IMR-90 (cell line): Measurements from ENCODE around the gene HYAL1. TPM values are rescaled to one million over a fixed set of nuclear protein-coding genes. Genes with fewer than 3 reads are reported as not detected.
"Not testable (repeated sequence)": the region's sequence is repeated elsewhere in the genome, so short reads cannot be mapped to it uniquely, and the experiment has no call there.

Source experiments
- ATAC-seq: fragments of 200-7000 bp; cut with Tn5 transposase; 2 replicates; pipeline ENCODE4 v1.9.1; 2020; ENCODE audit warnings: low read depth, mild to moderate bottlenecking, moderate library complexity
- BruUV-seq: library from RNA; stranded (reverse); fragments of 400-500 nt; replicated peaks from 2 replicates; lab custom pipeline; 2021; lab: Mats Ljungman, UMichigan
- CTCF ChIA-PET: fragments of 300-600 bp; formaldehyde crosslinking; extraction: SDS; loops from one replicate; lab custom pipeline; 2021; ENCODE audit warnings: antibody characterized with exemption; lab: Yijun Ruan, JAX
- POLR2A ChIA-PET: fragments of 300-600 bp; sonication (Branson Sonifier 250); formaldehyde crosslinking; loops from one replicate; lab custom pipeline; 2022; ENCODE audit warnings: antibody characterized with exemption; ENCODE audit not compliant: unreplicated experiment; lab: Charles Lee
- DNase-seq: peaks from one replicate; pipeline ENCODE4 v3.0.0; 2013
- H2AFZ ChIP-seq: replicated peaks from 2 replicates; pipeline ENCODE3; 2013; ENCODE audit warnings: low read length, mild to moderate bottlenecking; ENCODE audit not compliant: poor library complexity
- H2AK5ac ChIP-seq: 2 replicates; pipeline ENCODE4 v1.6.1; 2013; ENCODE audit warnings: low read depth, low read length, inconsistent platforms
- H2AK9ac ChIP-seq: replicated peaks from 2 replicates; pipeline ENCODE3; 2013; ENCODE audit warnings: mild to moderate bottlenecking, low read depth, low read length, moderate library complexity; ENCODE audit not compliant: poor library complexity
- H2BK120ac ChIP-seq: 2 replicates; pipeline ENCODE4 v1.6.1; 2013; ENCODE audit warnings: low read depth, low read length, inconsistent platforms
- H2BK15ac ChIP-seq: 3 replicates; pipeline ENCODE4 v1.6.1; 2013; ENCODE audit warnings: low read depth, low read length, inconsistent platforms
- H2BK20ac ChIP-seq: 2 replicates; pipeline ENCODE4 v1.6.1; 2013; ENCODE audit warnings: low read depth, mild to moderate bottlenecking, inconsistent platforms, low read length, moderate library complexity
- H2BK5ac ChIP-seq: 2 replicates; pipeline ENCODE4 v1.6.1; 2013; ENCODE audit warnings: mild to moderate bottlenecking, low read depth, low read length, inconsistent platforms; ENCODE audit not compliant: poor library complexity, severe bottlenecking
- H3K14ac ChIP-seq: replicated peaks from 2 replicates; pipeline ENCODE4 v1.6.1; 2013; ENCODE audit warnings: low read depth, low read length, inconsistent platforms
- H3K18ac ChIP-seq: 2 replicates; pipeline ENCODE4 v1.6.1; 2013; ENCODE audit warnings: low read depth, low read length, control low read depth
- H3K23ac ChIP-seq: 2 replicates; pipeline ENCODE4 v1.6.1; 2013; ENCODE audit warnings: low read depth, low read length, inconsistent platforms
- H3K27ac ChIP-seq: 2 replicates; pipeline ENCODE4 v1.5.1; 2013; ENCODE audit warnings: mild to moderate bottlenecking, control low read depth, low read length; ENCODE audit not compliant: insufficient read depth
- H3K27me3 ChIP-seq: 2 replicates; pipeline ENCODE4 v1.6.1; 2013; ENCODE audit warnings: low read length; ENCODE audit not compliant: control insufficient read depth, insufficient read depth
- H3K36me3 ChIP-seq: 2 replicates; pipeline ENCODE4 v1.6.1; 2013; ENCODE audit warnings: low read length, mixed read lengths; ENCODE audit not compliant: control insufficient read depth, insufficient read depth
- H3K4ac ChIP-seq: 2 replicates; pipeline ENCODE4 v1.6.1; 2013; ENCODE audit warnings: low read depth, low read length, inconsistent platforms
- H3K4me1 ChIP-seq: 2 replicates; pipeline ENCODE4 v1.6.1; 2013; ENCODE audit warnings: low read length, mixed read lengths; ENCODE audit not compliant: control insufficient read depth, insufficient read depth
- H3K4me2 ChIP-seq: 2 replicates; pipeline ENCODE4 v1.6.1; 2013; ENCODE audit warnings: low read depth, mild to moderate bottlenecking, control low read depth, low read length, moderate library complexity
- H3K4me3 ChIP-seq: 2 replicates; pipeline ENCODE4 v1.5.1; 2013; ENCODE audit warnings: low read depth, mild to moderate bottlenecking, control low read depth, low read length, moderate library complexity; ENCODE audit not compliant: insufficient read depth
- H3K56ac ChIP-seq: 2 replicates; pipeline ENCODE4 v1.6.1; 2013; ENCODE audit warnings: low read length, inconsistent platforms; ENCODE audit not compliant: insufficient read depth; ENCODE audit errors: extremely low read depth
- H3K79me1 ChIP-seq, 2 experiments: 2 replicates each; pipeline ENCODE4 v1.6.1; 2013; ENCODE audit warnings: low read length in 2 of 2, inconsistent platforms in 1 of 2, low read depth in 1 of 2
- H3K9ac ChIP-seq: 2 replicates; pipeline ENCODE4 v1.6.1; 2013; ENCODE audit warnings: low read depth, low read length, control low read depth
- H3K9me1 ChIP-seq: 2 replicates; pipeline ENCODE4 v1.6.1; 2013; ENCODE audit warnings: low read length, inconsistent platforms; ENCODE audit not compliant: insufficient read depth
- H3K9me3 ChIP-seq: 2 replicates; pipeline ENCODE4 v1.6.1; 2013; ENCODE audit warnings: low read length; ENCODE audit not compliant: control insufficient read depth, insufficient read depth
- H4K20me1 ChIP-seq: 2 replicates; pipeline ENCODE4 v1.6.1; 2013; ENCODE audit warnings: low read length, inconsistent platforms; ENCODE audit not compliant: insufficient read depth
- H4K5ac ChIP-seq: 2 replicates; pipeline ENCODE4 v1.6.1; 2013; ENCODE audit warnings: mild to moderate bottlenecking, low read depth, low read length, control low read depth
- H4K8ac ChIP-seq, 2 experiments: 2 replicates each; pipeline ENCODE4 v1.6.1; 2013; ENCODE audit warnings: low read depth in 2 of 2, low read length in 2 of 2, control low read depth in 1 of 2, inconsistent platforms in 1 of 2
- H4K91ac ChIP-seq: 2 replicates; pipeline ENCODE4 v1.6.1; 2013; ENCODE audit warnings: low read depth, low read length, inconsistent platforms; ENCODE audit not compliant: insufficient read depth
- WGBS, 2 experiments: methylation state at CpG; one replicate each; pipeline versions ENCODE4 v1.1.5 to v1.1.7; 2013; ENCODE audit warnings: missing lambda C conversion rate in 2 of 2; ENCODE audit not compliant: insufficient read length in 1 of 2; ENCODE audit errors: extremely low coverage in 2 of 2; 5-methylcytosine and 5-hydroxymethylcytosine counted together
- dilution Hi-C: fragments of 300-500 bp; cut with HindIII; formaldehyde crosslinking; loops from one replicate; pipeline ENCODE4 v1.14.3; 2018; ENCODE audit warnings: low sequenced_read_pairs; ENCODE audit not compliant: unreplicated experiment
- in situ Hi-C: fragments of 300-500 bp; cut with MboI; formaldehyde crosslinking; loops from 3 replicates; pipeline ENCODE4 v1.14.3; 2019; ENCODE audit warnings: low sequenced_read_pairs, inconsistent platforms, mixed read lengths
- intact Hi-C: fragments of 100-400 bp; cut with micrococcal nuclease; formaldehyde crosslinking; loops from 2 replicates; pipeline ENCODE4 v1.10.0; 2022
- polyA plus RNA-seq, 3 experiments: library from polyadenylated mRNA; depleted of rRNA; stranded (reverse); fragments of >200 nt; gene quantifications; 2 replicates each; pipeline ENCODE4 v1.2.3, GENCODE V29; 2012; ENCODE audit warnings: low replicate concordance in 1 of 3
- total RNA-seq: library from RNA; depleted of rRNA; stranded (reverse); fragments of >200 nt; gene quantifications from 2 replicates; pipeline ENCODE4 v1.2.3, GENCODE V29; 2012

HYAL1 gene
- total and polyA plus RNA-seq, 2 of the 4 experiments (the other 2 are of a cell fraction): 0.32 to 0.36 TPM

DNA sequence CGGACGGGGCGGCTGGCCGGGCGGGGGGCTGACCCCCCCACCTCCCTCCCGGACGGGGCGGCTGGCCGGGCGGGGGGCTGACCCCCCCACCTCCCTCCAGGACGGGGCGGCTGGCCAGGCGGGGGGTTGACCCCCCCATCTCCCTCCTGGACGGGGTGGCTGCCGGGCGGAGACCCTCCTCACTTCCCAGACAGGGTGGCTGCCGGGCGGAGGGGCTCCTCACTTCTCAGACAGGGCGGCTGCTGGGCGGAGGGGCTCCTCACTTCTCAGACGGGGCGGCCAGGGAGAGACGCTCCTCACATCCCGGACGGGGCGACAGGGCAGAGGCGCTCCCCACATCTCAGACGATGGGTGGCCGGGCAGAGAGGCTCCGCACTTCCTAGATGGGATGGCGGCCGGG is 8.7 kb upstream of the HYAL1 start:
- H3K14ac ChIP-seq, POLR2A ChIA-PET, ATAC-seq, H3K18ac ChIP-seq, BruUV-seq, H2AK9ac ChIP-seq, H3K4me2 ChIP-seq, H3K4me3 ChIP-seq, H3K9ac ChIP-seq, H3K56ac ChIP-seq, in situ Hi-C loops, H4K8ac ChIP-seq, H3K4me1 ChIP-seq, CTCF ChIA-PET, H2AFZ ChIP-seq, H2BK5ac ChIP-seq, H2BK20ac ChIP-seq, H4K91ac ChIP-seq, H4K5ac ChIP-seq, H3K27ac ChIP-seq, H3K4ac ChIP-seq, dilution Hi-C loops, DNase-seq, H2BK120ac ChIP-seq, H2AK5ac ChIP-seq, H2BK15ac ChIP-seq, H3K27me3 ChIP-seq, H3K9me3 ChIP-seq, intact Hi-C loops, H3K23ac ChIP-seq: not testable (repeated sequence)
- peaks cover 11% of the 10 kb centered on the region for H3K36me3 ChIP-seq
- 100% methylated on average over 3 of the region's 32 CpGs; no CpG with 5 or more reads in 1 of the 2 experiments for WGBS, 2 experiments
- H4K20me1 ChIP-seq: 0 out of 2 replicates have a peak, but pooled peaks cover 11% of the 10 kb centered on the region
- peaks cover 3 to 17% of the 10 kb centered on the region in 2 experiments; a peak in 2 of 4 replicates for H3K79me1 ChIP-seq
- peaks cover 11% of the 10 kb centered on the region for H3K9me1 ChIP-seq
